GM12878 (cell line): ENCODE data around the gene TACR2. TPM values are rescaled to one million over a fixed set of nuclear protein-coding genes. Genes with fewer than 3 reads are reported as not detected.
A peak's percentile ranks its signal among the peaks of the same experiment; 100 is the strongest.

Source experiments
- BRCA1 ChIP-seq: IDR thresholded peaks from 2 replicates; pipeline ENCODE4 v1.6.1; 2011; ENCODE audit warnings: low read depth, low read length, improper control_type of control experiment
- CHD1 ChIP-seq: IDR thresholded peaks from 2 replicates; pipeline ENCODE4 v1.6.1; 2012; ENCODE audit warnings: low read depth, low read length, improper control_type of control experiment
- ESRRA ChIP-seq: IDR thresholded peaks from 2 replicates; pipeline ENCODE4 v1.6.1; 2012; ENCODE audit warnings: mild to moderate bottlenecking, low read length, improper control_type of control experiment
- EZH2 ChIP-seq: IDR thresholded peaks from 2 replicates; pipeline ENCODE4 v1.6.1; 2012; ENCODE audit warnings: low read depth, mild to moderate bottlenecking, control low read depth, inconsistent platforms, low read length, borderline replicate concordance; ENCODE audit not compliant: control insufficient read depth
- KAT2A ChIP-seq: conservative IDR thresholded peaks from 2 replicates; pipeline ENCODE4 v1.6.1; 2011; ENCODE audit warnings: low read depth, low read length; ENCODE audit not compliant: control insufficient read depth
- MEF2B ChIP-seq: fragments of 450-650 bp; IDR thresholded peaks from 2 replicates; pipeline ENCODE4 v1.6.1; 2018; ENCODE audit warnings: mild to moderate bottlenecking, moderate library complexity; ENCODE audit not compliant: partially characterized antibody, poor library complexity, severe bottlenecking
- NR2C2 ChIP-seq: IDR thresholded peaks from 2 replicates; pipeline ENCODE4 v1.6.1; 2011; ENCODE audit warnings: borderline replicate concordance, low read depth; ENCODE audit not compliant: control insufficient read depth, insufficient read length
- NR2F1 ChIP-seq: fragments of 450-650 bp; conservative IDR thresholded peaks from 2 replicates; pipeline ENCODE4 v1.6.1; 2017; ENCODE audit warnings: mild to moderate bottlenecking
- PAX5 ChIP-seq: IDR thresholded peaks from 2 replicates; pipeline ENCODE4 v1.6.1; 2011; ENCODE audit warnings: low read depth, low read length, borderline replicate concordance
- SIN3A ChIP-seq: IDR thresholded peaks from 2 replicates; pipeline ENCODE4 v1.6.1; 2012; ENCODE audit warnings: low read depth, low read length, improper control_type of control experiment
- SMAD5 ChIP-seq: IDR thresholded peaks from 2 replicates; pipeline ENCODE4 v1.6.1; 2016; ENCODE audit warnings: antibody characterized with exemption, low read depth
- SMC3 ChIP-seq: IDR thresholded peaks from 2 replicates; pipeline ENCODE4 v1.6.1; 2011; ENCODE audit warnings: low read length, improper control_type of control experiment, borderline replicate concordance
- SRF ChIP-seq, 2 experiments: IDR thresholded peaks; 2 replicates each; pipeline ENCODE4 v1.6.1; 2011; ENCODE audit warnings: low read depth in 2 of 2, low read length in 2 of 2, mild to moderate bottlenecking in 1 of 2, moderate library complexity in 1 of 2
- STAT3 ChIP-seq: IDR thresholded peaks from 2 replicates; pipeline ENCODE4 v1.6.1; 2011; ENCODE audit warnings: low read depth, low read length, improper control_type of control experiment
- SUZ12 ChIP-seq: fragments of 200-600 bp; sonication (generic); IDR thresholded peaks from one replicate; pipeline ENCODE4 v1.6.1; 2018; ENCODE audit warnings: antibody characterized with exemption, mild to moderate bottlenecking; ENCODE audit not compliant: unreplicated experiment
- TCF7 ChIP-seq: IDR thresholded peaks from 2 replicates; pipeline ENCODE4 v1.6.1; 2014; ENCODE audit warnings: antibody characterized with exemption, borderline replicate concordance
- ZBED1 ChIP-seq: IDR thresholded peaks from 2 replicates; pipeline ENCODE4 v1.6.1; 2016; ENCODE audit warnings: borderline replicate concordance
- ZNF207 ChIP-seq: fragments of 450-650 bp; IDR thresholded peaks from 2 replicates; pipeline ENCODE4 v1.6.1; 2014; ENCODE audit warnings: antibody characterized with exemption, mild to moderate bottlenecking, borderline replicate concordance
- polyA plus RNA-seq, 11 experiments: library from polyadenylated mRNA; depleted of rRNA in 4 of 11; unstranded in 6 of 11; stranded (reverse) in 5 of 11; fragments of >200 nt; fragmentation: Nextera tagmentation in 4 of 11; fragmentation: Illumina TruSeq in 1 of 11; extraction: Ambion mirVana in 4 of 11; extraction: Trizol in 1 of 11; gene quantifications; 1 replicate in 1 of 11; 2 replicates in 10 of 11; pipeline versions ENCODE4 v1.2.1 to v1.2.3, GENCODE V29; 2011 to 2016; ENCODE audit warnings: inconsistent platforms in 2 of 11, missing spikeins in 2 of 11, low read depth in 1 of 11
- total RNA-seq, 4 experiments: library from RNA; depleted of rRNA in 3 of 4; stranded (reverse); fragments of >200 nt in 3 of 4; fragmentation: Illumina TruSeq in 1 of 4; extraction: Trizol in 1 of 4; gene quantifications; 2 replicates each; pipeline versions ENCODE4 v1.2.1 to v1.2.3, GENCODE V29; 2013 to 2021
- TF ChIP-seq, protein P1 (sequence below): fragments of 450-650 bp; IDR thresholded peaks from 2 replicates; pipeline ENCODE4 v1.6.1; 2016; ENCODE audit warnings: mild to moderate bottlenecking
- TF ChIP-seq, protein P2 (sequence below): fragments of 450-650 bp; IDR thresholded peaks from 2 replicates; pipeline ENCODE4 v1.6.1; 2018; ENCODE audit warnings: mild to moderate bottlenecking, low read depth, moderate library complexity; ENCODE audit not compliant: partially characterized antibody
- TF ChIP-seq, protein P3 (sequence below): fragments of 450-650 bp; IDR thresholded peaks from 2 replicates; pipeline ENCODE4 v1.6.1; 2017; ENCODE audit warnings: low read depth, mild to moderate bottlenecking, moderate library complexity
- TF ChIP-seq, protein P4 (sequence below): fragments of 450-650 bp; IDR thresholded peaks from 2 replicates; pipeline ENCODE4 v1.6.1; 2016; ENCODE audit warnings: mild to moderate bottlenecking, moderate library complexity, borderline replicate concordance

TACR2 gene
- total and polyA plus RNA-seq, 10 of the 15 experiments (the other 5 are each of a cell fraction or from before 2014, with no cell fraction given): 0.11 TPM; not detected in 9

DNA sequence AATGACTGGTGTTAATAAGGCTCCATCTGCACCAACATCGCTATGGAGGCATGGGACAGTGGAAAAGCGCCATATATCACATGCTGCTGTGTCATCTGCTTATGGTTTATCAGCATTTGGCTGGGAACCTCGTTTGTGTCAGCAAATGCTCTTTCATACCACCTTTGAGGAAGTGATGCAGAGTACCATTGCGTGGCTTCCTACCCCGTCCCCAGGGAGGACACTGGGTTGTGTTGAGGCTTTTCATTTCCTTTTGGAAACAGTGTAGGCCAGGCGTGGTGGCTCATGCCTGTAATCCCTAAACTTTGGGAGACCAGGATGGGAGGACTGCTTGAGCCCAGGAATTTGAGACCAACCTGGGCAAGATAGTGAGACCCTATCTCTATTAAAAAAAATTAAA lies 6.8 kb downstream of the TACR2 start (continued):
- TF ChIP-seq NR2F1: no peak
- no peak for TF ChIP-seq CHD1
- TF ChIP-seq STAT3: no peak
- TF ChIP-seq, protein P1, sequence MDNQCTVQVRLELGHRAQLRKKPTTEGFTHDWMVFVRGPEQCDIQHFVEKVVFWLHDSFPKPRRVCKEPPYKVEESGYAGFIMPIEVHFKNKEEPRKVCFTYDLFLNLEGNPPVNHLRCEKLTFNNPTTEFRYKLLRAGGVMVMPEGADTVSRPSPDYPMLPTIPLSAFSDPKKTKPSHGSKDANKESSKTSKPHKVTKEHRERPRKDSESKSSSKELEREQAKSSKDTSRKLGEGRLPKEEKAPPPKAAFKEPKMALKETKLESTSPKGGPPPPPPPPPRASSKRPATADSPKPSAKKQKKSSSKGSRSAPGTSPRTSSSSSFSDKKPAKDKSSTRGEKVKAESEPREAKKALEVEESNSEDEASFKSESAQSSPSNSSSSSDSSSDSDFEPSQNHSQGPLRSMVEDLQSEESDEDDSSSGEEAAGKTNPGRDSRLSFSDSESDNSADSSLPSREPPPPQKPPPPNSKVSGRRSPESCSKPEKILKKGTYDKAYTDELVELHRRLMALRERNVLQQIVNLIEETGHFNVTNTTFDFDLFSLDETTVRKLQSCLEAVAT: no peak
- TF ChIP-seq SMAD5: no peak
- TF ChIP-seq, protein P2, sequence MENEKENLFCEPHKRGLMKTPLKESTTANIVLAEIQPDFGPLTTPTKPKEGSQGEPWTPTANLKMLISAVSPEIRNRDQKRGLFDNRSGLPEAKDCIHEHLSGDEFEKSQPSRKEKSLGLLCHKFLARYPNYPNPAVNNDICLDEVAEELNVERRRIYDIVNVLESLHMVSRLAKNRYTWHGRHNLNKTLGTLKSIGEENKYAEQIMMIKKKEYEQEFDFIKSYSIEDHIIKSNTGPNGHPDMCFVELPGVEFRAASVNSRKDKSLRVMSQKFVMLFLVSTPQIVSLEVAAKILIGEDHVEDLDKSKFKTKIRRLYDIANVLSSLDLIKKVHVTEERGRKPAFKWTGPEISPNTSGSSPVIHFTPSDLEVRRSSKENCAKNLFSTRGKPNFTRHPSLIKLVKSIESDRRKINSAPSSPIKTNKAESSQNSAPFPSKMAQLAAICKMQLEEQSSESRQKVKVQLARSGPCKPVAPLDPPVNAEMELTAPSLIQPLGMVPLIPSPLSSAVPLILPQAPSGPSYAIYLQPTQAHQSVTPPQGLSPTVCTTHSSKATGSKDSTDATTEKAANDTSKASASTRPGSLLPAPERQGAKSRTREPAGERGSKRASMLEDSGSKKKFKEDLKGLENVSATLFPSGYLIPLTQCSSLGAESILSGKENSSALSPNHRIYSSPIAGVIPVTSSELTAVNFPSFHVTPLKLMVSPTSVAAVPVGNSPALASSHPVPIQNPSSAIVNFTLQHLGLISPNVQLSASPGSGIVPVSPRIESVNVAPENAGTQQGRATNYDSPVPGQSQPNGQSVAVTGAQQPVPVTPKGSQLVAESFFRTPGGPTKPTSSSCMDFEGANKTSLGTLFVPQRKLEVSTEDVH: no peak
- peak; percentile 86 for TF ChIP-seq MEF2B
- TF ChIP-seq KAT2A: no peak
- TF ChIP-seq SMC3: no peak
- no peak for TF ChIP-seq EZH2
- no peak for TF ChIP-seq ZNF207
- TF ChIP-seq, protein P3, sequence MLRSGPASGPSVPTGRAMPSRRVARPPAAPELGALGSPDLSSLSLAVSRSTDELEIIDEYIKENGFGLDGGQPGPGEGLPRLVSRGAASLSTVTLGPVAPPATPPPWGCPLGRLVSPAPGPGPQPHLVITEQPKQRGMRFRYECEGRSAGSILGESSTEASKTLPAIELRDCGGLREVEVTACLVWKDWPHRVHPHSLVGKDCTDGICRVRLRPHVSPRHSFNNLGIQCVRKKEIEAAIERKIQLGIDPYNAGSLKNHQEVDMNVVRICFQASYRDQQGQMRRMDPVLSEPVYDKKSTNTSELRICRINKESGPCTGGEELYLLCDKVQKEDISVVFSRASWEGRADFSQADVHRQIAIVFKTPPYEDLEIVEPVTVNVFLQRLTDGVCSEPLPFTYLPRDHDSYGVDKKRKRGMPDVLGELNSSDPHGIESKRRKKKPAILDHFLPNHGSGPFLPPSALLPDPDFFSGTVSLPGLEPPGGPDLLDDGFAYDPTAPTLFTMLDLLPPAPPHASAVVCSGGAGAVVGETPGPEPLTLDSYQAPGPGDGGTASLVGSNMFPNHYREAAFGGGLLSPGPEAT: no peak
- no peak for TF ChIP-seq ZBED1
- TF ChIP-seq TCF7: no peak
- TF ChIP-seq SRF (IDR thresholded peaks at IDR 0.05; ENCODE audit: low read depth in 2 of 2, low read length in 2 of 2): no peak
- TF ChIP-seq SUZ12: no peak
- no peak for TF ChIP-seq ESRRA
- TF ChIP-seq, protein P4, sequence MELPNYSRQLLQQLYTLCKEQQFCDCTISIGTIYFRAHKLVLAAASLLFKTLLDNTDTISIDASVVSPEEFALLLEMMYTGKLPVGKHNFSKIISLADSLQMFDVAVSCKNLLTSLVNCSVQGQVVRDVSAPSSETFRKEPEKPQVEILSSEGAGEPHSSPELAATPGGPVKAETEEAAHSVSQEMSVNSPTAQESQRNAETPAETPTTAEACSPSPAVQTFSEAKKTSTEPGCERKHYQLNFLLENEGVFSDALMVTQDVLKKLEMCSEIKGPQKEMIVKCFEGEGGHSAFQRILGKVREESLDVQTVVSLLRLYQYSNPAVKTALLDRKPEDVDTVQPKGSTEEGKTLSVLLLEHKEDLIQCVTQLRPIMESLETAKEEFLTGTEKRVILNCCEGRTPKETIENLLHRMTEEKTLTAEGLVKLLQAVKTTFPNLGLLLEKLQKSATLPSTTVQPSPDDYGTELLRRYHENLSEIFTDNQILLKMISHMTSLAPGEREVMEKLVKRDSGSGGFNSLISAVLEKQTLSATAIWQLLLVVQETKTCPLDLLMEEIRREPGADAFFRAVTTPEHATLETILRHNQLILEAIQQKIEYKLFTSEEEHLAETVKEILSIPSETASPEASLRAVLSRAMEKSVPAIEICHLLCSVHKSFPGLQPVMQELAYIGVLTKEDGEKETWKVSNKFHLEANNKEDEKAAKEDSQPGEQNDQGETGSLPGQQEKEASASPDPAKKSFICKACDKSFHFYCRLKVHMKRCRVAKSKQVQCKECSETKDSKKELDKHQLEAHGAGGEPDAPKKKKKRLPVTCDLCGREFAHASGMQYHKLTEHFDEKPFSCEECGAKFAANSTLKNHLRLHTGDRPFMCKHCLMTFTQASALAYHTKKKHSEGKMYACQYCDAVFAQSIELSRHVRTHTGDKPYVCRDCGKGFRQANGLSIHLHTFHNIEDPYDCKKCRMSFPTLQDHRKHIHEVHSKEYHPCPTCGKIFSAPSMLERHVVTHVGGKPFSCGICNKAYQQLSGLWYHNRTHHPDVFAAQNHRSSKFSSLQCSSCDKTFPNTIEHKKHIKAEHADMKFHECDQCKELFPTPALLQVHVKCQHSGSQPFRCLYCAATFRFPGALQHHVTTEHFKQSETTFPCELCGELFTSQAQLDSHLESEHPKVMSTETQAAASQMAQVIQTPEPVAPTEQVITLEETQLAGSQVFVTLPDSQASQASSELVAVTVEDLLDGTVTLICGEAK: no peak
- TF ChIP-seq SIN3A: no peak
- TF ChIP-seq NR2C2: no peak
- no peak for TF ChIP-seq BRCA1
- peak; percentile 45; the same call in 1 of the 2 replicates for TF ChIP-seq PAX5
